Effector CD8-positive, alpha-beta T cell (primary cell): ENCODE data around the gene PIM1.

ENCODE experiments used
- DNase-seq: peaks from one replicate; lab custom pipeline; 2025; lab: John Stamatoyannopoulos, UW

PIM1 gene

GRCh38 chr6:37222125-37222967, 52.4 kb downstream of the PIM1 start:
- peak; percentile 51 for DNase-seq

DNA sequence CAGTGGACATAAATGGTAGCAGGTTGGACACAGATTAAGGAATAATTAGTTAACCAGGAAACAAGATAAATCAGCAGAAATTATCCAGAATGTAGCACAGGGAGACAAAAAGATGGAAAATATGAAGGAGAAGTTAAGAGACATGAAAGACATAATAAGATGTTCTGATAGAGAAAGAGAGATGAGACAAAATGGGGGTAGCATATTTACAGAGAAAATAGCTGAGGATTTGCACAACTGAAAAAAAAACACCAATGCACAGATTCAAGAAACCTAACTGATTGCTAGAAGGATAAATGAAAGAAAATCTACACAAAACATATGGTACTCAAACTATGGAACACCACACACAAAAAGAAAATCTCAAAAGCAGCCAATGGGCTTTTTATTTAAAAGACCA, 53.0 kb downstream of the PIM1 start:
- DNase-seq, result no peak
